HG02798 (cell line): Measurements from ENCODE around the gene MOGAT3.
"Not testable (repeated sequence)": the region's sequence is repeated elsewhere in the genome, so short reads cannot be mapped to it uniquely, and the experiment has no call there.

Experiments
- ATAC-seq: cut with Tn5 transposase; IDR thresholded peaks from one replicate; pipeline ENCODE4 v1.9.1; 2021; ENCODE audit warnings: mild to moderate bottlenecking; ENCODE audit not compliant: unreplicated experiment, poor library complexity

Gene MOGAT3

GRCh38 chr7:101206665-101207042 lies 5.8 kb upstream of the MOGAT3 start:
- ATAC-seq = no peak

GRCh38 chr7:101205901-101206664 lies 5.2 kb upstream of the MOGAT3 start:
- no peak for ATAC-seq

GRCh38 chr7:101203740-101204738 lies 3.2 kb upstream of the MOGAT3 start:
- not testable (repeated sequence) for ATAC-seq

GRCh38 chr7:101202603-101202918 lies 1.7 kb upstream of the MOGAT3 start:
- no peak for ATAC-seq

GRCh38 chr7:101201695-101202602 lies 1.1 kb upstream of the MOGAT3 start:
- no peak for ATAC-seq

- no peak for ATAC-seq
These were observed 353 bp downstream of the MOGAT3 start for GRCh38 chr7:101200504-101200861.

- not testable (repeated sequence) for ATAC-seq
These were observed 1.3 kb downstream of the MOGAT3 start for GRCh38 chr7:101199522-101199921.

- ATAC-seq = no peak
These were observed 2.4 kb downstream of the MOGAT3 start for GRCh38 chr7:101198476-101198875.

GRCh38 chr7:101197991-101198390 lies 2.8 kb downstream of the MOGAT3 start:
- no peak for ATAC-seq

GRCh38 chr7:101195884-101196283 lies 5.0 kb downstream of the MOGAT3 start:
- no peak for ATAC-seq

- ATAC-seq = no peak
These were observed 11.7 kb downstream of the MOGAT3 start for GRCh38 chr7:101189109-101189508.

GRCh38 chr7:101186844-101187428 lies 13.9 kb downstream of the MOGAT3 start:
- ATAC-seq = no peak

- ATAC-seq = no peak
These were observed 14.6 kb downstream of the MOGAT3 start for GRCh38 chr7:101186194-101186593.

- ATAC-seq = no peak
These were observed 15.5 kb downstream of the MOGAT3 start for GRCh38 chr7:101185258-101185839.

- ATAC-seq = no peak
These were observed 20.6 kb downstream of the MOGAT3 start, which contains the start of gene NAT16 for GRCh38 chr7:101180130-101180755. Gene NAT16, minus strand, starts transcription at chr7:101180293. Its CDS starts 5,486 bp downstream, at chr7:101174807.

- no peak for ATAC-seq
These were observed 21.1 kb downstream of the MOGAT3 start for GRCh38 chr7:101179713-101180112.

GRCh38 chr7:101179117-101179516 lies 21.7 kb downstream of the MOGAT3 start:
- ATAC-seq = no peak

- no peak for ATAC-seq
These were observed 23.2 kb downstream of the MOGAT3 start for GRCh38 chr7:101177644-101178043.

- no peak for ATAC-seq
These were observed 25.2 kb downstream of the MOGAT3 start for GRCh38 chr7:101175664-101176063.
